ENCODE data around the gene HSBP1.

Gene HSBP1

DNA sequence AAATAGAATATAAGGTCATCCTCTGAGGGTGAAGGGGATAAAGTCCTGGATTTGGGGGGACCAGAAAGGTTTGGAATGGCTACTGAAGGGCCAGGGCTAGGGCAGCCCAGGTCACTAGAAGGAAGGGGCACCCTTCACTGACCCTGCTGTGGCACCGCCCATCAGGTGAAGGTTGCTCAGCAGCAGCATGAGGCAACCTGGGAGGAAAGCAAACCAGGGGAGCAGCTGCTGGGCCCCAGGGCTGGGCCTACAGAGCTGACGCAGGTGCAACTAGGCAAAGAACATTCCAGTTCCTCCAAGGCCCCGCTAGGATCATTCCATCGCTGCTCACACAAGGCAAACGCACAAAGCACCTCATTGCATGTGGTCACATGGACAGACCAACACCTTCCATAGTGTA lies 3.4 kb upstream of the HSBP1 start:
- no peak for DNase-seq

DNA sequence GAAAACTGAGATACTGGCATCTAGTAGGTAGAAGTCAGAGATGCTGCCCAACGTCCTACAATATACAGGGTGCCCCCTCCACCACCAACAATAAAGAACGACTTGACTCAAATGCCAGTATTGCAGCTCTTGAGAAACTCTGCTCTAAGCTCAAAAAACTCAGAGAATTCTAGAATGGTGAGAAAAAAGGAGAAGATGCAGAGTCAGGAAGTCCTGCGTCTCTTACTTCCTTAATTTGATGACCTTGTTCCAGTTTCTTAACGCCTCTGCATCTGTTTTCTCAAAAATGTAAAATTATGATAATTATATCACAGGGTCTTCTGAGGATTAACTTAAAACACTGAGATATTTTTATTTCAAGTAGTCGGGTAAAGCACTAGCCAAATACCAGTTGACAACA lies 1.7 kb upstream of the HSBP1 start:
- no peak for DNase-seq

GRCh38 chr16:83806731-83807130 lies 1.0 kb upstream of the HSBP1 start:
- no peak for DNase-seq

DNA sequence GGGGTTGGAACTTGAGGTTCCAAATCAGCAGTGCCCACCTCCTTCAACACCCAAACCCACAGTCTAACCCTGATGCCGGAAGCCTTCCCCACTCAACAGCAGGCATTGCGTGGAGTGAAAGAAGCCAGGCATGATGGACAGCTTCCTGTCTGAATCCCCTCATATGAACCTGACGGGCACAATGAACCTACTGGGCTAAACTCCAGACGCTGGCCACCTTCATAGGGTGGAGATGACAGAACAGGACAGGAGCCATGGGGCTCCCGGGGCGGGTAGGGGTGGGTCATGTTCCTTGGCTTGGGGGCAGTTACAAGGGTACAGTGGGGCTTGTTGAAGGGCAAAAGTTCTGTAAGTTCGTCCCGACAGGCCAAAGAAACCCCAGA lies 460 bp upstream of the HSBP1 start:
- DNase-seq, result no peak

DNA sequence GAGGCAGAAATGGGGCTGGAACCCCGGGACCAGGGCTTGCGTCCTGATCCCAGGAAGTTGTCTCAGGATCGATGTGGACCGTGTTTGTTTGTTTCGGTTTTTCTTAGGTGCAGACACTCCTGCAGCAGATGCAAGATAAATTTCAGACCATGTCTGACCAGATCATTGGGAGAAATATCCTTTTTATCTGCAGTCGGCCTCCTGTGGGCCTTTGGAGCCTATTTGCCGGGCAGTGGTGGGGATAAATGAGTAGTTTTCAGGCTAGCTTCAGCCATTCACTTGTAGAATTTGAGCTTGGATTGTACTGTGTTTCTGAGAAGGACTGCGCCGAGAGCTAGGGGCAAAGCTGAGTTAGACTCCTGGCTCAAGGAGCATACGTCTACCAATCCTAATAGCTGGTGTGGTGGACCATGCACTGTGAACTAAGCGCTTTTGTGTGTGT lies 816 bp downstream of the HSBP1 start:
- DNase-seq, result peak; percentile 19

DNA sequence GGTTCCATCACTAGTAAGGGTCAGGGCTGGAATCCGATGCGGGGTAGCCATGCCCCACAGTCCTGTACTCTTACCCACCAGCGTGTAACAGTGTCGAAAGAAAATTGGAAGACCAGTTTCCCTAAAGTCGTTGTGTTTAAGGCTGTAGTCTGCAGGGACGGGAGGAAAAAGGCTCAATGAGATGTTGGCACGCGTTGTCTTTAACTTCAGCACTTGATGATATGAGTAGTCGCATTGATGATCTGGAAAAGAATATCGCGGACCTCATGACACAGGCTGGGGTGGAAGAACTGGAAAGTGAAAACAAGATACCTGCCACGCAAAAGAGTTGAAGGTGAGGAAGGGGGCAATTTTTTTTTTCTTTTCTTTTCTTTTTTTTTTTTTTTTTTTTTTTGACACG lies 1.3 kb downstream of the HSBP1 start:
- DNase-seq, result no peak

DNA sequence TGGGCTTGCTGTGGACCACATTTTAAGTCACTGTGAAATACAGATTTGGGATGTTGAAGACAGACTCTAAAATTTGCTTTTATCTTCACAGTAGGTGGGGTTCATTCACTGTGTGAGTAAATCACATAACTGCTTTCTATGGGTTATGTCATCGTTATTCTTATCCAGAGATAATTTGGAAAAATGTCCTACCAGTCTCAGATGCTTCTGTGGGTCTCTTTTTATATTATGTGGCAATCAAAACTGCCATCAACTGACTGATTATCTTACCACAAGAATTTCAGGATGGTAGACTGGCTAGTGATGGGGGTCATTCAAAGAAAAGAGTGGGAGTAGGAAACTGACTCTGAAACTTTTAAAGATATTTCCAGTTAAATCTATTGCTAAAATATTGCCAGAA lies 3.1 kb downstream of the HSBP1 start:
- DNase-seq, result peak; percentile 41

GRCh38 chr16:83813823-83814658 lies 6.3 kb downstream of the HSBP1 start:
- DNase-seq, result peak; percentile 71

GRCh38 chr16:83814659-83814985 lies 6.8 kb downstream of the HSBP1 start:
- DNase-seq, result no peak

DNA sequence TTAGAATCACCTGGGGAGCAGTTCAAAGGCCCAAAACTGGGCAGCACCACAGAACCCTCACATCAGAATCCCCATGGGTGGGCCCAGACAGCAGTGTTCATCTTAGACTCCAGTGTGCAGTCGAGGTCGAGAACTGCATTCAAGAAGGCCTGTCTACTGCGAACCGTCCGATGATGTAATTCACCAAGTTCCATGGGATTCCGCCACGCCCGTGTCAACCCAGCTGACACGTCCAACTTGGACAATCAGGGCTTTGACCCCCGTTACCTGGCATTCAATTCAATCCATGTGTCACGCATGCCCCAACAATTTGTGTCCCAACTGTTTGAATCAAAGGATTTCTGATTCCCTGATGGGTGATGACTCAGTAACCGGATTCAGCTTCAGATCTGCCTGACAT lies 9.2 kb downstream of the HSBP1 start:
- DNase-seq, result no peak

- no peak for DNase-seq
Observed at GRCh38 chr16:83818276-83818675, 10.5 kb downstream of the HSBP1 start.

DNA sequence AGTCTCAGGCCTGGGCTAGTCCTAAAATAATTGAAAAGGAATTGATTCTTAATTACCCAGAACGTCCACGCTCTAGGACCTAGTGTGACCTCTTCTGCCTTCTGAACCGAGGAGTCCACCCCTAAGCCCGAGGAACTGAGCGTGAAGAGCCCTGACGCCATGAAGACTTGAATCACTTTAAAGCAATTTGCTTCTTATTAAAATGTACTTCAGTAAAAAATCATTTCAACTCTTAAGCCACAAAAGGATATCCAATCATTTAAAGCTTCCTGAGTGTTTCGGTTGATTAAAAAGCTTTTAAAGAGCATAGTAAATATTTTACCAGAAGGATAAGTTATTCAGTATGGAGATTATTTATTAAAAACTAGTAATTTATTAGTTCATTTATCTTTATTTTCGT lies 11.6 kb downstream of the HSBP1 start:
- DNase-seq, result no peak

- peak; percentile 46 for DNase-seq
Observed at GRCh38 chr16:83826146-83826913, 18.6 kb downstream of the HSBP1 start.

- no peak for DNase-seq
Observed at GRCh38 chr16:83830091-83830768, 22.5 kb downstream of the HSBP1 start.

GRCh38 chr16:83830769-83831455 lies 23.1 kb downstream of the HSBP1 start:
- no peak for DNase-seq

GRCh38 chr16:83831456-83831987 lies 23.7 kb downstream of the HSBP1 start:
- DNase-seq, result no peak

DNA sequence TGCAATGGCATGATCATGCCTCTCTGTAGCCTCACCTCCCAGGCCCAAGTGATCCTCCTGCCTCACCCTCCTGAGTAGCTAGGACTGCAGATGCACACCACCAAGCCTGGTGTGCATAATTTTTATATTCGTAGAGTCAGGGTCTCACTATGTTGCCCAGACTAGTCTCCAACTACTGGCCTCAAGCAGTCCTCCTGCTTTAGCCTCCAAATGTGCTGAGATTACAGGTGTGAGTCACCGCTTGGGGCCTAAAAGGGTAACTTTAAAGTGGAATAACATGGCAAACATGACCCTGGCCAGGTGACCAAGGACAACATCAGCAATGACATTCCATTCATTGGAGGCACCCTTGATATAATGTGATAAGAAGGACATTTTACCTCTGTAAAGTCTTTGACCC lies 26.1 kb downstream of the HSBP1 start:
- no peak for DNase-seq

GRCh38 chr16:83835586-83836566 lies 28.1 kb downstream of the HSBP1 start:
- DNase-seq, result peak; percentile 16

DNA sequence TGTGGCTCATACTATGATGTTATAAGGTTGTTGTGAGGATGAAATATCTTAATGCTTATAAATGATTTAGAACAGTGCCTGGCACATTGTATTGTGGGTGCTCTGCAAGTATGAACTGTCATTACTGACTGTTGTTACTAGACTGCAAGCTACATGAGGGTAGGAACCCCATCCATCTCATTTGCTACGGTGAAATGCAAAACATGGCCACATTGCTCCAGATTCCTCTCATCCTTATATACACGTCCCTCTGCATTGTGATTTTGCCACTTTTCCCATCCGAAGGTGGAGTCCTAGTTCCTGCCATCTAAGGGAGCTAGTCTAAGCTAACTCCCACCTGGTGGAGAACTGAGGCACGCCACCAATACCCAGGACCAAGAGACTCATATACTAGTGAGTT lies 29.8 kb downstream of the HSBP1 start:
- no peak for DNase-seq

DNA sequence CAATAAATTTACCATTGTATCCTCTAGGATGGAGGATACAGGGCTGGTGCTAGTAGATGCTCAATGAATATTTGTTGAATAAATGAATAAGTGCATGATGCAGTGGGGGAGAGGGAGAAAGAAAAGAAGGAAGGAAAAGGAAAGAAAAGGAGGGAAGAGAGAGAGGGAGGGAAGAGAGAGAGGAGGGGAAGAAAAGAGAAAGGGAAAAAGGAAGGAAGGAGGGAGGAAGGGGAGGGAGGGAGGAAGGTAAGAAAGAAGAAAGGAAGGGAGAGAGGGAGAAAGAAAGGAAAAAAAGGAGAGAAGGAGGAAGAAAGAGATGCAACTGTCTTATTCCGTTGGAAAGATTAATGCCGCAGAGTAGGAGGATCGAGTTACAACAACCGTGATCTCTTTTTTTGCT lies 30.4 kb downstream of the HSBP1 start:
- no peak for DNase-seq

- no peak for DNase-seq
Observed at GRCh38 chr16:83839561-83839960, 31.8 kb downstream of the HSBP1 start.
